NB4 (cell line): ENCODE measurements around the gene DOK7.

Experiments
- CTCF ChIP-seq: IDR thresholded peaks from one replicate; pipeline ENCODE4 v1.5.1; 2012; ENCODE audit warnings: low read depth, low read length
- POLR2A ChIP-seq: IDR thresholded peaks from 2 replicates; pipeline ENCODE4 v1.6.1; 2011; ENCODE audit warnings: mild to moderate bottlenecking; ENCODE audit not compliant: insufficient read length; ENCODE audit errors: extremely low read depth
- TF ChIP-seq, protein P1 (sequence below): IDR thresholded peaks from 2 replicates; pipeline ENCODE4 v1.6.1; 2011; ENCODE audit warnings: low read depth, low read length

GRCh38 chr4:3423406-3423805, 39.7 kb upstream of the DOK7 start:
- TF ChIP-seq POLR2A: no peak
- TF ChIP-seq CTCF: no peak
- TF ChIP-seq, protein P1, sequence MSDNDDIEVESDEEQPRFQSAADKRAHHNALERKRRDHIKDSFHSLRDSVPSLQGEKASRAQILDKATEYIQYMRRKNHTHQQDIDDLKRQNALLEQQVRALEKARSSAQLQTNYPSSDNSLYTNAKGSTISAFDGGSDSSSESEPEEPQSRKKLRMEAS: no peak
